Vagina (tissue), 2 donors: ENCODE data around the gene PHC2.

Experiments used
- CTCF ChIP-seq, 3 experiments: fragments of 450-650 bp in 2 of 3; fragments of 200-600 bp in 1 of 3; sonication (generic) in 1 of 3; IDR thresholded peaks; one replicate each; pipeline ENCODE4 v1.5.1; 2017 to 2019; ENCODE audit warnings: antibody characterized with exemption in 3 of 3, mild to moderate bottlenecking in 2 of 3, moderate library complexity in 2 of 3
- POLR2AphosphoS5 ChIP-seq, 2 donors: sonication (generic); formaldehyde crosslinking; IDR thresholded peaks; one replicate each; pipeline ENCODE4 v1.9.0; 2017; ENCODE audit warnings: antibody characterized with exemption in 2 of 2, mild to moderate bottlenecking in 2 of 2, low read depth in 1 of 2; ENCODE audit not compliant: insufficient read depth in 1 of 2

- TF ChIP-seq CTCF (IDR thresholded peaks at IDR 0.05) (no peak), POLR2AphosphoS5 (IDR thresholded peaks at IDR 0.05; ENCODE audit: insufficient read depth in 1 of 2, low read depth in 1 of 2) (no peak)
Measured at GRCh38 chr1:33361532-33362235, 69.2 kb downstream of the PHC2 start.
